ENCODE measurements around the gene AGPAT3. TPM values are rescaled to one million over a fixed set of nuclear protein-coding genes. Genes with fewer than 3 reads are reported as not detected.
"Not testable (repeated sequence)": the region's sequence is repeated elsewhere in the genome, so short reads cannot be mapped to it uniquely, and the experiment has no call there.

AGPAT3 gene
- total RNA-seq, 2 experiments from 2014 or later: 94.3 to 101 TPM

- H3K36me3 Mint-ChIP-seq: peaks cover 16% of the 10 kb centered on the region
- H3K9me3 Mint-ChIP-seq (ENCODE audit: low read depth): no peaks in the 10 kb centered on the region
- H3K27ac Mint-ChIP-seq: no peak overlapping the region
- DNase-seq (no peak), ATAC-seq (no peak)
- H3K27me3 Mint-ChIP-seq: no peaks in the 10 kb centered on the region
- CTCF ChIA-PET: interaction anchor here (2.1 kb wide), 1 partner anchor 29 kb away, joined by 5 read pairs; no protein-coding TSS in a partner anchor
- no peak overlapping the region for H3K4me3 Mint-ChIP-seq
- peaks cover 51% of the 10 kb centered on the region for H3K4me1 Mint-ChIP-seq
These were observed 19.9 kb downstream of the AGPAT3 start for GRCh38 chr21:43884861-43885417.

DNA sequence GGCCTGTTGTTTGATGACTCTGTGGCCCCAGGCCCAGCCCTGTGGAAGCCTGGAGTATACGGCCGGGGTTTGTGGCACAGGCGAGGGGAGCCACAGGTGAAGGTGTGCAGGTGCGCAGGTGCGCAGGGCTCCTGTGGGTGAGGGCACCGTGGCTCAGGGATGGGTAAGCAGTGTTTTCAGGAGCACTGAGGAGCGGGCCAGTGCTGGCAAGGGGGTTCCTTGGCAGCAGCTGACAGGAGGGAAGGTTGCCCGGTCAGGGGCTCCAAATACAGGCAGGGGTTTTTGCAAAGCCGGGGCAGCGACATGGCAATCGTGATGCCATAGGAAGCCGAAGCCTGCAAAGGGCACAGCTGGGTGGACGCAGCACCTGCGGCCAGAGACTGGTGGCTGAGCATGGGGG is 20.7 kb downstream of the AGPAT3 start:
- H3K27me3 Mint-ChIP-seq: no peaks in the 10 kb centered on the region
- H3K4me1 Mint-ChIP-seq: peaks cover 45% of the 10 kb centered on the region
- CTCF ChIA-PET: interaction anchor here (2.1 kb wide), 1 partner anchor 28 kb away, joined by 5 read pairs; no protein-coding TSS in a partner anchor

DNA sequence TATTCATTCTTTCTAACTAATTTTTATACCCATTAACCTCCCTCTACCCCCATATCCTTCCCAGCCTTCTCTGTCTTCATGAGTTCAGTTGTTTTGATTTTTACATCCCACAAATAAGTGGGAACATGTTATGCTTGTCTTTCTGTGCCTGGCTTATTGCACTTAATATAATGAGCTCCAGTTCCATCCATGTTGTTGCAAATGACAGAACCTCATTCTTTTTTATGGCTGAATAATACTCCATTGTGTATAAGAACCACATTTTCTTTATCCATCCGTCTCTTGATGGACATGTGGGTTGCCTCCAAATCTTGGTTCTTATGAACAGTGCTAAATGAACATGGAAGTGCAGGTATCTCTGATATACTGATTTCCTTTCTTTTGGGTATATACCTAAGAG is 21.5 kb downstream of the AGPAT3 start:
- ATAC-seq (no peak), DNase-seq (no peak)
- CTCF ChIA-PET: interaction anchor here (2.1 kb wide), 1 partner anchor 27 kb away, joined by 5 read pairs; no protein-coding TSS in a partner anchor
- Mint-ChIP-seq H3K9me3 (ENCODE audit: low read depth) (no peaks in the 10 kb centered on the region), H3K4me1 (peaks cover 42% of the 10 kb centered on the region), H3K27me3 (no peaks in the 10 kb centered on the region), H3K4me3 (no peak overlapping the region), H3K27ac (no peak overlapping the region), H3K36me3 (peaks cover 20% of the 10 kb centered on the region)

More for the DNA sequence above, 20.7 kb downstream of the AGPAT3 start:
- no peak overlapping the region for H3K27ac Mint-ChIP-seq
- ATAC-seq: no peak
- no peaks in the 10 kb centered on the region for H3K9me3 Mint-ChIP-seq (ENCODE audit: low read depth)
- H3K36me3 Mint-ChIP-seq: peaks cover 18% of the 10 kb centered on the region
- no peak for DNase-seq
- H3K4me3 Mint-ChIP-seq: no peak overlapping the region

GRCh38 chr21:43889069-43889468 is 24.0 kb downstream of the AGPAT3 start:
- H3K27ac Mint-ChIP-seq: no peak overlapping the region
- CTCF ChIA-PET: no interaction called here
- H3K4me3 Mint-ChIP-seq: no peak overlapping the region
- H3K27me3 Mint-ChIP-seq: no peaks in the 10 kb centered on the region
- peaks cover 46% of the 10 kb centered on the region for H3K4me1 Mint-ChIP-seq
- H3K9me3 Mint-ChIP-seq (ENCODE audit: low read depth): no peaks in the 10 kb centered on the region
- ATAC-seq (no peak), DNase-seq (no peak)
- H3K36me3 Mint-ChIP-seq: peaks cover 33% of the 10 kb centered on the region

- no peak overlapping the region for H3K27ac Mint-ChIP-seq
- peaks cover 46% of the 10 kb centered on the region for H3K4me1 Mint-ChIP-seq
- no peak overlapping the region for H3K4me3 Mint-ChIP-seq
- peaks cover 33% of the 10 kb centered on the region for H3K36me3 Mint-ChIP-seq
- H3K9me3 Mint-ChIP-seq (ENCODE audit: low read depth): no peaks in the 10 kb centered on the region
- H3K27me3 Mint-ChIP-seq: no peaks in the 10 kb centered on the region
- no peak for DNase-seq
- CTCF ChIA-PET: no interaction called here
- ATAC-seq: no peak
These were observed 25.0 kb downstream of the AGPAT3 start for GRCh38 chr21:43890042-43890441.

GRCh38 chr21:43892334-43892733 is 27.3 kb downstream of the AGPAT3 start:
- Mint-ChIP-seq H3K27ac (peak overlapping the region; percentile 92), H3K27me3 (no peaks in the 10 kb centered on the region), H3K4me3 (no peak overlapping the region), H3K4me1 (peaks cover 47% of the 10 kb centered on the region), H3K36me3 (peaks cover 33% of the 10 kb centered on the region), H3K9me3 (ENCODE audit: low read depth) (no peaks in the 10 kb centered on the region)
- CTCF ChIA-PET: interaction anchor here (0.9 to 2.7 kb wide), 5 partner anchors 9 to 46 kb away, joined by 3 to 6 read pairs (median 4); no protein-coding TSS in a partner anchor
- no peak for DNase-seq
- ATAC-seq: no peak

GRCh38 chr21:43892984-43893535 is 28.0 kb downstream of the AGPAT3 start:
- peak overlapping the region; percentile 92 for H3K27ac Mint-ChIP-seq
- ATAC-seq: peak; percentile 35
- peaks cover 47% of the 10 kb centered on the region for H3K4me1 Mint-ChIP-seq
- CTCF ChIA-PET: interaction anchor here (0.8 to 2.7 kb wide), 7 partner anchors 9 to 83 kb away, joined by 3 to 6 read pairs (median 5); no protein-coding TSS in a partner anchor
- H3K36me3 Mint-ChIP-seq: peaks cover 37% of the 10 kb centered on the region
- no peak for DNase-seq
- no peaks in the 10 kb centered on the region for H3K27me3 Mint-ChIP-seq
- H3K4me3 Mint-ChIP-seq: peak overlapping the region; percentile 69
- no peaks in the 10 kb centered on the region for H3K9me3 Mint-ChIP-seq (ENCODE audit: low read depth)

DNA sequence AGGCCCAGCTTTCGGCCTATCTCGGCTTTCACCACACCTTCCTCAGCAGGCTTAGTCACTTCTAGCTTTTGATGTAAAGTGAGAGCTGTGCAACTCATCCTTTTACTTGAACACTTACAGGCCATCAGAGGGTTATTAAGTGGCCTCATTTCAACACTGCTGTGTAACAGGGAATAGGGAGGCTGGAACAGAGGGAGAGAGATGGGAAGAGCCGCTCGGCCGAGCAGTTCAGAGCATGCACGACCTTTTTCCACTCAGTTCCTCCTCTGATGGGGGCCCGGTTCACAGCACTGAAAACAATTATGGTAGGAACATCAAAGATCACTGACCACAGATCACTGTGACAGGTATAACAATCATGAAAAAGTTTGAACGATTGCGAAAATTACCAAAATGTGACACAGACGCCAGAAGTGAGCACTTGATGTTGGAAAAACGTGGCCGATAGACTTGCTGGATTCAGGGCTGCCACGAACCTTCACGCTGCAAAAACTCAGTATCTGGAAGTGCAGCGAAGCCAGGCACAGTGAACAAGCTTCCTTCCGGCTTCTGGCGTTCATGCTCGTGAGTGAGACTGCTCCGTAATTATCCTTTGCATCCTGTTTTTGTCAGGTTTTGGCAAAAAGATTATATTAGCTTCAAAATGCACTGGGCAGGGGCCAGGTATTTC is 28.6 kb downstream of the AGPAT3 start:
- peak overlapping the region; percentile 69 for H3K4me3 Mint-ChIP-seq
- DNase-seq: peak; percentile 76
- H3K27ac Mint-ChIP-seq: peak overlapping the region; percentile 92
- H3K27me3 Mint-ChIP-seq: no peaks in the 10 kb centered on the region
- CTCF ChIA-PET: interaction anchor here (0.8 to 2.7 kb wide), 7 partner anchors 10 to 83 kb away, joined by 4 to 6 read pairs (median 5); no protein-coding TSS in a partner anchor
- H3K36me3 Mint-ChIP-seq: peaks cover 36% of the 10 kb centered on the region
- H3K4me1 Mint-ChIP-seq: peaks cover 43% of the 10 kb centered on the region
- no peaks in the 10 kb centered on the region for H3K9me3 Mint-ChIP-seq (ENCODE audit: low read depth)
- peak; percentile 92 for ATAC-seq

- Mint-ChIP-seq H3K4me1 (peaks cover 43% of the 10 kb centered on the region), H3K36me3 (peaks cover 41% of the 10 kb centered on the region), H3K4me3 (peak overlapping the region; percentile 69), H3K27me3 (no peaks in the 10 kb centered on the region), H3K27ac (peak overlapping the region; percentile 92), H3K9me3 (ENCODE audit: low read depth) (no peaks in the 10 kb centered on the region)
- DNase-seq: no peak
- CTCF ChIA-PET: interaction anchor here (1.0 to 2.1 kb wide), 3 partner anchors 10 to 31 kb away, joined by 4 to 6 read pairs (median 5); no protein-coding TSS in a partner anchor
- no peak for ATAC-seq
These were observed 29.2 kb downstream of the AGPAT3 start for GRCh38 chr21:43894206-43894577.

GRCh38 chr21:43895196-43895595 is 30.2 kb downstream of the AGPAT3 start:
- no peak for ATAC-seq
- DNase-seq: no peak
- Mint-ChIP-seq H3K9me3 (ENCODE audit: low read depth) (no peaks in the 10 kb centered on the region), H3K27me3 (no peaks in the 10 kb centered on the region), H3K36me3 (peaks cover 39% of the 10 kb centered on the region), H3K4me1 (peaks cover 35% of the 10 kb centered on the region), H3K4me3 (no peak overlapping the region), H3K27ac (no peak overlapping the region)
- CTCF ChIA-PET: interaction anchor here (1.9 to 2.1 kb wide), 2 partner anchors 32 to 44 kb away, joined by 5 to 6 read pairs; no protein-coding TSS in a partner anchor

- not testable (repeated sequence) for H3K27ac Mint-ChIP-seq; H3K9me3 Mint-ChIP-seq (ENCODE audit: low read depth); H3K27me3 Mint-ChIP-seq; H3K4me3 Mint-ChIP-seq; ATAC-seq; DNase-seq
- CTCF ChIA-PET: interaction anchor here (1.9 kb wide), 1 partner anchor 42 kb away, joined by 5 read pairs; no protein-coding TSS in a partner anchor
- Mint-ChIP-seq H3K4me1 (peaks cover 29% of the 10 kb centered on the region), H3K36me3 (peaks cover 39% of the 10 kb centered on the region)
These were observed 31.8 kb downstream of the AGPAT3 start for GRCh38 chr21:43896696-43897299.

DNA sequence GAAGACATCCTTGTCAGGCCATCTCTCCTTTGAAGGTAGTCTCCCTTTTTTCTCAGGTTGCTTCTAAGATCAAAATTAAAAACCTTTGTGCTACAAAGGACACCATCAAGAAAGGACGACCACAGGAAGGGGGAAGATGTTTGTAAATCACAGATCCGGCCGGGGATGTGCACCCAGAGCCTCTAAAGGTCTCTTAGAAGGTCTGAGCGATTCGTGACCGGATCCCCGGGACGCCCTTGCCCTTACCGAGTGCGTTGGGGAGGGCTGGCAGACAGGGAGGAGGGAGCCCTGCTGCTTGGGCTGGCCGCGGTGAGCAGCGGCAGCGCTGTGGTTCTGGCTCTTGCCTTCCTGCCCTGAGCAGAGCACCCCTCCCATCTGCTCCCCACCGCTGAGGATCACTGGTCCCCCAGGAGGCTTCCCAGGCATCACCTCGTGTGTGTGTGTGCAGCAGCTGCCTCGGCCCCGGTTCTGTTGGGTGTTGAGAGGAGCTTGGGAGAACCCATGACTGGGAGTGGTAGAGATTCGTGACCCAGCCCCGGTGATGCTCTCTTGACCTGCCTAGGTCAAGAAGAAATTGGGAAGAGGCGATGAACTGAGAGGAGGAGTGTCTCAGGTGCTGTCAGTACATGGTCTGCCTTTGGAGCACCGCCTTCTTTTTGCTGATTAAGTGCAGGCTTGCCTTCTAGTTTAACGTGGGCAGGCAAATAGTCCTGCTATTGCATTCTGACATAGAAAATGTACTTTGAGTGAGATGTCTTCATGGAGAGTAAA is 34.5 kb downstream of the AGPAT3 start:
- no peak overlapping the region for H3K27ac Mint-ChIP-seq
- H3K4me3 Mint-ChIP-seq: no peak overlapping the region
- no peaks in the 10 kb centered on the region for H3K27me3 Mint-ChIP-seq
- no peak for ATAC-seq
- CTCF ChIA-PET: no interaction called here
- no peak for DNase-seq
- H3K36me3 Mint-ChIP-seq: peaks cover 30% of the 10 kb centered on the region
- peaks cover 5% of the 10 kb centered on the region for H3K4me1 Mint-ChIP-seq
- no peaks in the 10 kb centered on the region for H3K9me3 Mint-ChIP-seq (ENCODE audit: low read depth)

GRCh38 chr21:43900078-43900385 is 35.0 kb downstream of the AGPAT3 start:
- Mint-ChIP-seq H3K9me3 (ENCODE audit: low read depth) (no peaks in the 10 kb centered on the region), H3K27me3 (no peaks in the 10 kb centered on the region), H3K4me3 (no peak overlapping the region), H3K27ac (no peak overlapping the region), H3K36me3 (peaks cover 31% of the 10 kb centered on the region), H3K4me1 (peaks cover 2% of the 10 kb centered on the region)
- DNase-seq (no peak), ATAC-seq (no peak)
- CTCF ChIA-PET: no interaction called here

Data from activated CD8-positive, alpha-beta memory T cell treated with anti-CD3 and anti-CD28 coated beads, Interleukin-2, amount 10 ng/mL, durations not matched to agents 7 days and 5 days (primary cell).